Stimulated activated CD4-positive, alpha-beta T cell treated with anti-CD3 and anti-CD28 coated beads, Interleukin-2, amount 100 ng/mL, for 48 hours (primary cell): ENCODE results near the gene ATG4A.

Source experiments
- DNase-seq, 2 donors: peaks; one replicate each; pipeline ENCODE4 v3.0.0-alpha.2; 2020

Gene ATG4A

GRCh38 chrX:108123591-108124366 is 32.2 kb downstream of the ATG4A start:
- no peak for DNase-seq

DNA sequence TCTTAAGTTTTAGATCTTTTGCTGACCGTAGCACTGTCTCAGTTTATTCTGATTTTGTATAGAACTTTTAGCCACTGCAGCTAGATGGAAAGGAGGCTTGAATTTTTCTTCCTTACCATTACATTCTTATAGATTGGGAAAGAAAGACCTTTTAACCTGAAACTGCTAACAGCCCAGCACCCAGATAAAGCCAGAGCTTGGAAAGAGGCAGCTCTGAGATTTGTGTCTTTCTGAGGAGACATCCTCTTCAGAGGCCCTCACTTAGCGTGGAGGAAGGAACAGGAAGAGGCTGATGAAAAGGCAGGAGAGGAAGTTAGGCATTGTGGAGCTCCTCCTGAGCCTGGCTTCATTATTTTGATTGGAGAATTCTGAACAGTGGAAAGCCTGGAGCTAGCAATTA is 35.1 kb downstream of the ATG4A start:
- DNase-seq: no peak

DNA sequence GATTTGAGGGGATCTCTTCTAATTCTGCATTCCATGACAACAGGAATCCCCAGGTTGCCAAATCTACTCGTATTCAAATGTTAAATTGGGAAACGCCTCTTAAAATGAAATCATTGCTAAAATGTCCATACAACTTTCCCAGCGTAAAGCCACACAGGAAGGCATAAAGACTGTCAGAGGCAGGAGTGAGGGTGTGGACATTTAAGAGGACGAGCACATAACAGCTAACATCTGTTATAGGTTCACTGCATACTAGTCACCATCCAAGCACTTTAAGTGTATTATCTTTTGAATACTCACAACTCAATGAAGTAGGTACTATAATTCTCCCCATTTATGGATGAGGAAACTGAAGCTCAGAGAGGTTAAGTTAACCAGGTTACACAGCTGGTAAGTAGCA is 35.6 kb downstream of the ATG4A start:
- no peak for DNase-seq

DNA sequence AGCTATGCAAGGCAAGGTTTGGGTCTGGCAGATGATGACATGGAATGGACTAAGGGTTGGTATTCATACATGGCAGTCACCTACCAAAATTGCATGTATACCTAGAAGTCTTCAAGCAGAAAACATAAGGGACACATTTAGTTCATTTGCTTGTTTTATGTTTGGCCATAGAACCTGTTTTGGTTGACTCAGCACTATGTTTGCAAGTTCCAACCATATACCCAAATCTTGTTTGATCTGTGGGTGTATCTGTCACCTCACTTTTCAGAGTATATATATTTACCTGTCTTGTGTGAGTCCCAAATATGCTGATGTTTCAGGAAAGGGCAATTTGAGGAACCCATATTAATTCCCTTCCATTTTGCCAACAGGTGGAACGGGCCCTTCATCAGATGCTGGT is 39.3 kb downstream of the ATG4A start:
- no peak for DNase-seq

DNA sequence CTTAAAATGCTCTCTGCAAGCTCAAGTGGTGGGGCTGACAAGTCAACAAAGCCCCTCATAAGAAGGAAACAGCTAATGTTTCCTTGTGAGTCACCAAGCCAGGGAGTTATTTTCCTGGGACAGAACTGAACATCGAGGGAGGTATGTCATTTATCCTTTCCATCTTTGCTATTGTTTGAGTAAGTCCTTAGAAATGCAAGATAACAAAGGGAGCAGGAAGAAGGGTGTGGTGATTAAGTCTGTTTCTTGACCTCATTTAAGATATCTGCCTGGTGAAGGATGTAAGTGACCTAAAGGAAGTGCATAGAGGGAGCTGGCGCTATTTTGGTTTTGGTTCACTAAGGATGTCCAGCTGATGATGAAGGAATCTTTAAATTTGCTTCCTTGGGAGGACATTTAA is 39.9 kb downstream of the ATG4A start:
- no peak for DNase-seq

DNA sequence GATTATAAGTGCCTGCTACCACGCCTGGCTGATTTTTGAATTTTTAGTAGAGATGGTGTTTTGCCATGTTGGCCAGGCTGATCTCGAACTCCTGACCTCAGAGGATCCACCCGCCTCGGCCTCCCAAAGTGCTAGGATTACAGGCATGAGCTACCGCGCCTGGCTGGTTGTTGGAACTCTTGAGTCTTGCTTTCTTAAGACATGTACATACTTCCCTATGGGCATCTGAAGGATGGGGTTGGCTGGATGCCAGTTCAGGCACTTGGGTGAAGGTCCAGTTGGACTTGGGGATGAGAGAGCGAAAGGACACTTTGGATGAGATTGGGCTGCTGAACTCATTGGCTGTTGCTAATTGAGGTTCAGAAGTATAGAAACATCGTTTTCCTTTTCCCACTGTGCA is 40.5 kb downstream of the ATG4A start:
- DNase-seq: no peak

DNA sequence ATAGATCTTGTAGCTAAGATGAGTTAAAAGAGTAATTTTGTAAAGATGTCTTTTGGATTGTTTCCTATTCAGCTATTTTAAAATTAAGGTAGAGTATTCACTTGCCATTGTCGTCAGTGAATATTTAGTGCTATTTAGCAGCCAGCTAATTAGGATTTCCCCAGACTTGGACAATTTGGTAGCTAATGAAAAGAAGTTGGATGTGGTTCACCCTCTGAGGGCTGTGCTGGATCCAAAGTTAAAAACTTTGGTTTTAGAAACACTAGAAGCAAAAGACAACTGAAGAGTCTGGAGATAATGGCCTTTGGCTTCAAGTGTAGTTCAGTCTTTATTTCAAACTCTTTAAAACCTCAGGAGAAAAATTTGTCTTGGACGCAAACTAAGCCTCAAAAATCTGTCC is 41.3 kb downstream of the ATG4A start:
- DNase-seq: no peak

DNA sequence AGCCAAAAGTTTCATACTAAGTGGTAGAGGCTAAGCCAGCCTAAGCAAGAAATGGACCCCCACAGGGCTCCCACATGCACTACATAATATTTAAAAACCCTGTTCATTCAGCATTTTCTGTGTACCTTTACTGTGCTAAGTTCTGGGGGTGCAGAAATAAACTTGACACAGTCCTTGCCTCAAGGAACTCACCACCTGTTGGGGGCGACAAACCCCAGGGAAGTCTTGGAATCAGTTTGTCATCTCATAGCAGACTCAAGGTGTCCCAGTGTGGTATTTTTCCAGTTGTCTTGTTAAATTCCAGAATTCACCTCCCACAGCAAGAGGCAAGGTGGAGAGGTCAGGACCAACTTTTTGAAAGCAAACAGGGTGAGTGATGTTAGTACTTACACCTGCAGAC is 43.1 kb downstream of the ATG4A start:
- no peak for DNase-seq

GRCh38 chrX:108138814-108139702 is 47.5 kb downstream of the ATG4A start:
- no peak for DNase-seq

GRCh38 chrX:108148524-108148923 is 56.9 kb downstream of the ATG4A start:
- no peak for DNase-seq

DNA sequence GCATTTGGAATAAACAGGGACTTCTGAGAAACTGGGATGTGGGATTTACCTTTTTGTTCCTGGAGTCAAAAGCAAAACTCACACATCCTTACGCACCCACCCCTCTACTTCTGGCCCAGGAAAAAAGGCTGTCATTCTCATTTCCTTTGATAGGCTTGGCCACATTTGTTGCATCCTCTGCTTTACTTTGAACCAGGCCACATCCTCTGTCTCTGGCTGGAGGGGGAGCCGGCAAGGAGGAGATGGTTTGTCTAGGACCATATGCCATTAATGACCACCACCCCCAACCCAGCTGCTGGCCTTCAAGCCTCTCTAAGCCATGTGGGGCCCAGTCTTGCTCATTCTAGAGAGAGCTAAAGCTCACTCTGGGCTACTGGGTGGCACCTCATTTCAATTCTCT is 64.5 kb downstream of the ATG4A start:
- no peak for DNase-seq

DNA sequence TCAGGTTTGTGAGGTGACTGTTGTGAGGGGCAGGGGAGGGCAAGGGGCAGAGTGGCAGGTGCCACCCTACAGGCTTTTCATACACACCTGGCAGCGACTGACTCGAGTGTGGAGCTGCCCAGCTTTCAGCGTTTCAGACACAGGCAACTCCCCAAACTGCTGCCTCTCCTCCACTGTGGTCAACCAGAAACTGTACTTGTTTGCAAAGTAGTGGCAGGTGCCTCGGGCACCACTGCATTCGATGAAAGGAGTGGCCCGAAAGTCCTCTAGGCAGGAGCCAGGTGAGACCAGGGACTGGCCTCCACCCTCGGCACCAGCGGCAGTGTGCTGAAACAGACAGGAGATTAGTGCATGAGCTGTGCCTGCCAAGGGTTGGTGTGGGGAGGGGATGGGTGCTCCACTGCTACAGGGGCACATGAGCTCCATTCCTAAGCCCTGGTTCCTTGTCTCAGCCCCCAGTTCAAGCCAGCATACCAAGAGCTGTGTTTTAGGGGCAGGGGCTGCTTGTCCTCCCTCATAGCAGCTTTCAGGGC is 65.4 kb downstream of the ATG4A start:
- no peak for DNase-seq

DNA sequence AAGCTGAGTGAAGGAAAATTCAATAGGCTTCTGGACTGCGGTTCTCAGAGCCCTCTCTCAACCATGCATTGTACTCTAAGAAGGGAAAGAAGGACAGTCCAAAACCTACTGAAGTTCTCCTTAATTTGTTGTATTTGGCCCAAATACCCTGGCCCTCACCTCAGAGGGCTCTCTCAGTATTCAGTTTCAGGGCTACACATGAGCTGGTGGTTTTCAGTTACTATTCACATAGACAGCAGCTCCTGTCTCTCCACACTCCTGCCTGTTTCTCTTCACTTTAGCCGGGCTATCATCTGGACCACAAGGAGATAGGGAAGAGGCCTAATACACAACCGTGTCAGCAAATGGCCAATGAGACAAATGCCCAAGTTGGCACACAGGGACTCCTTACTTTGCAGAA is 66.0 kb downstream of the ATG4A start:
- DNase-seq: no peak

DNA sequence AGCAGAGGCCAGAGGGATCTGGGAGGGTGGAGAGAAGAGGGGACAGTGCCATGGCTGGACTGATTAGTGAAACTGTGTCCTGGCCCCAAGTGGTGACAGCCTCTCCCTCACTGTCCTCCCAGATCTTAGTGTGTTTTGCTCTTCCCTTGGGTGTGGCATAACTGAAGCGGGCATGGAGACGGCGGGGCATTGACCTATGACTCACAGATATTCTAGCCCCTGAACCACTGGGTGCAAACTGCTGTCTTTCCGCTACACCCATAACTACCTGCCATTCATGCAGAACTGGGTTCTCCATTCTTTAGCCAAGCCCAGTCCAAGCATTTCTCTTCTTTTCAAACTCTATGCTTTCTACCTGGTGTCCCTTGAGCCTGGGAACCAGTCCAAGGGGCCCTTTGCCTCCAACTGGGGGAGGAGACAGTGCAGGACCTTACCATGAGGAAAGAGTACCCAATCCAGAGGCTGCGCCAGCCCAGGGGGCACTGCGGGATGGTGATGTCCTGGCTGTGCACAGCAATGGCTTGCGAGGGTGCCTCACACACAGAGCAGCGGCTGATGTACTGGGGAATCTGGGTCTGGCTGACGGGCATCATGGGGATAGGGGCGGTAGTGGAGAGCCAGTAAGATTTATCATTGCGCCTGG is 67.6 kb downstream of the ATG4A start:
- no peak for DNase-seq

- DNase-seq: no peak
Measured at GRCh38 chrX:108160309-108160708, 68.7 kb downstream of the ATG4A start.

DNA sequence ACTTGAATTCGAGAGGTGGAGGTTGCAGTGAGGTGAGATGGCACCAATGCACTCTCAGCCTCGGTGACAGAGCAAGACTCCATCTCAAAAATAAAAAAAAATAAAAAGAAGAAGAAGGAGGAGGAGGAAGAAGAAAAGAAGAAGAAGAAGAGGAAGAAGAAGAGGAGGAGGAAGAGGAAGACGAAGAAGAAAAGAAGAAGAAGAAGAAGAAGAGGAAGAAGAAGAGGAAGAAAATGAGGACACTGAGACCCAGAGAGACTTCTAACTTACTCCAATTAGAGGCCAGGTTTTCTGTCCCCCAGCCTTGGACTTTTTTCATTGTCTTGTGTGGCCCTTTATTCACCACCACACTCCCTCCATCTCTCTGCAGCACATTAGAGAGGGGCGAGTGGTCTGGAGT is 70.7 kb downstream of the ATG4A start:
- DNase-seq: no peak

DNA sequence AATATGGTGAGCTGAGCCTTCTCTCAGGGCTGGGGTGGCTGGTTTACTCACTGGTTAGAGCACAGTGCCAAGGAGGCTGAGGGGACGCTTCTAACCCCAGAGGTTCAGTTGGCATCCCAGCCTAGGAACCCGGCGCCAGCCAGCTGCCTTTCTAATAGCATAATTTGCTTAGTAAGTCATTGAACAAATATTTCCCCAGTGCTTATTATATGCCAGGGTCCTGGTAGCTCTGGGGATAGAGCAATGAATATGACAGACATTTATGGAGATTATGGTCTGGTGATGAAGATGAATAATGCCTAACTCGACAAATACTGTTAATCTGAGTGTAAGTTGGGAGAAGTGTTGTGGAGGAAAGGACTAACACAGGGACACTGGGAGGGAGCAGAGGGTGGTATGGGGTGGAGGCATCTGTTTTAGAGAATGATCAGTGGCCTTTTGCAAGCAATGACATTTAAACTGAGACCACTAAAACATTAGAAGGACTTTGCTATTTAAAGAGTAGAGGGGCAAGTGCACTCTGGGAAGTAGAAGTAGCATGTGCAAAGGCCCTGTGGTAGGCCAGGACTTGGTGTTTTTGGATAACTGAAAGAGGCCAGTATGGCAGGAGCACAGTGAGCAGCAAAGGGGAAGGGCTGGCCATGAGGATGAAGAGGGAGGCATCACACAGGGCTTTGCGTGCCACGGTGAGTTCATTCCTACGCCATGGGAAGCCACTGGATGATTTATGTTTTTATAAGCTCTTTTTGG is 71.9 kb downstream of the ATG4A start:
- no peak for DNase-seq

DNA sequence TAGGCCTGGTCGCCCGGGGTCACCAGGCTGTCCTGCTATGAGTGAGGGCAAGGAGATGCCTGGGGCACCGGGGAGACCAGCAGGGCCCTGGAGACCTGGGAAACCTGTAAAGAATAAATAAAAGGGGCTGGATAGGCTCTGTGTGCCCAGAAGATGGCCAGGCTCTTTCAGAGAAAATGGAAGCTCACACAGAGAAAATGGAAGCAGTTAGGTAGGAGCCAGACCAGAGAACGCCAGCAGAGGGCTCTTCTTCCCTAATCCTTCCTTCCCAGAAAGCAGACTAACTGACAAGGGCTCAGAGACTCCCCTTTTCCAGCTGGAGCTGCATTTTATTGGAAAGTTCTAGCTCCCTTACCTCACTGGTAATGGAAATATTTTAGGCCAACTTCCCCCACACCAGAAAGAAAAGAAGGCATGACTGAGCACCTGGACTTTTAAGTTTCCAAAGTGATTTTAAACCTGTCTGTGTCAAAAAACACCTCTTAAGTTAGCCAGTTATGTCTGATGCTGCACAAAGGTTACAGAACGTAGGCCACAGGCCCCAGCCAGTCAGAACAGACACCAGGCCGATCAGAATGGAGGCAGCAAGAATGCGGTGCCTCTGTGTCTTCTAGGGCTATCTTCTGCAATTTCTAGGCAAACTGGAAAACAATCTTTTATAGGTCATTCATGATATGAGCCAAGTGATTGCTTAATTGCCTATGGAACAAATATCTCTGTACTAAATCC is 74.0 kb downstream of the ATG4A start:
- DNase-seq: no peak

DNA sequence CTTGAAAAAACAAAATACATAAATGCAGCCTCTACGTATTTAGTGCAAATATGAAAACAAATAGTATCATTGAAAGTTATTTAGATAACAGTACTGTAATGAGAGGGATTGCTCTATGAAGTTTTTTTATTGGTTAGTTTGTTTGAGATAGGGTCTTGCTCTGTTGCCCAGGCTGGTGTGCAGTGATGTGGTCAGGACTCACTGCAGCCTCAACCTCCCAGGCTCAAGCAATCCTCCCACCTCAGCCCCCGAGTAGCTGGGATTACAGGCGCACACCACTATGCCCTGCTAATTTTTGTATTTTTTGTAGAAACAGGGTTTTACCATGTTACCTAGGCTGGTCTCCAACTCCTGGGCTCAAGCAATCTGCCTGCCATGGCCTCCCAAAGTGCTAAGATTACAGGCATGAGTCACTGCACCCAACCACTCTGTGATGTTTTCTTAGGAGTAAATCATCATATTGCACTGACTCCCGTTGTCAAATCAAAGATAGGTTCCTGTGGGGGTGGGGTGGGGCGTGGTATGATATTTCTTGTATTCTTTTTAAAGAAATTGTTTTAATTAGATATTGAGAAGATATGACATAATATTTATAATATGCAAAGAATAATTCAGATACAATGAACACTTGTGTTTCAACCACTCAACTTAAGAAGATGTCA is 75.8 kb downstream of the ATG4A start:
- DNase-seq: no peak

- no peak for DNase-seq
Measured at GRCh38 chrX:108168961-108169740, 77.6 kb downstream of the ATG4A start.

- DNase-seq: no peak
Measured at GRCh38 chrX:108169768-108170167, 78.2 kb downstream of the ATG4A start.
